Measurements from ENCODE around the gene CYBRD1.
"Not testable (repeated sequence)": the region's sequence is repeated elsewhere in the genome, so short reads cannot be mapped to it uniquely, and the experiment has no call there.

CYBRD1 gene

DNA sequence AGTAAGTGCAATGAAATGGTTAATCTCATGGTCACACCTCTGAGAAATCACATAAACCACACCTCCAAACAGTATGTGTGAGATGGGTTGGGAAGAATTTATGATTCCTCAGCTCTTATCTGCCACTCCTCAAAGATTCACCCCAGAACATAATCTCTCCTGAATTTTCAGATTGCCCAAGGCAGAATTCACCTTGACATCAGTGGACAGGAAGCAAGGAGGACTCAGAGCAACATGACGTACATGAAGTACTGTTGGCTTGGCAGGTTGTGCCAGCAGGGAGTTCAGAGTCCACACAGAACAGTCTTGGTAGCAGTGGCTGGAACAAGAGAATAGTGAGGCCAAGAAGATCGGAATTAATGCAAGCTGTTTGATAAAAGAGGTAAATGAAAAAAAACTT is 31.7 kb upstream of the CYBRD1 start:
- H3K27me3 ChIP-seq (ENCODE audit: control insufficient read depth, insufficient read depth, low read length), result no peaks in the 10 kb centered on the region
- no peak overlapping the region for H3K27ac ChIP-seq (ENCODE audit: low read depth, low read length)
- no peak overlapping the region for H3K9ac ChIP-seq (ENCODE audit: low read length)

DNA sequence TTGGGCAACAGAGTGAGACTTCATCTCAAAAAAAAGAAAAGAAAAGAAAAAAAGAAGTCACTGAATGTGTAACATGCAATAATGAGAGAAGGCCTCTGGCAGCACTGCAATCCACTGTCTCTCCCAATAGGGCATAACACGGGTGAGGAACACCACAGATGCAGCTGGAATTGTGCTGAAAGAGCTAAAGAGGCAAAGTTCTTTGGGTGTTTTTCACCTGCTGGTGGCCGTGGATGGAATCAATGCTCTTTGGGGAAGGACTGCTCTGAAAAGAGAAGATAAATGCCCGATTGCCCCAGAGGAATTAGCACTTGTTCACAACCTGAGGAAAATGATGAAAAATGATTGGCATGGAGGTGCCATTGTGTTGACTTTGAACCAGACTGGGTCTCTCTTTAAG is 31.0 kb upstream of the CYBRD1 start:
- Histone ChIP-seq H3K9ac (ENCODE audit: low read length) (no peak overlapping the region), H3K36me3 (ENCODE audit: control insufficient read depth, insufficient read depth, low read length) (no peaks in the 10 kb centered on the region), H3K4me1 (ENCODE audit: control insufficient read depth, insufficient read depth, low read length) (peaks cover 7% of the 10 kb centered on the region), H3K4me3 (ENCODE audit: low read depth, low read length) (no peak overlapping the region), H3K27ac (ENCODE audit: low read depth, low read length) (no peak overlapping the region), H3K9me3 (ENCODE audit: control insufficient read depth, insufficient read depth, low read depth, low read length) (no peaks in the 10 kb centered on the region), H3K27me3 (ENCODE audit: control insufficient read depth, insufficient read depth, low read length) (no peaks in the 10 kb centered on the region)

More for the DNA sequence above, 31.7 kb upstream of the CYBRD1 start:
- Histone ChIP-seq H3K9me3 (ENCODE audit: control insufficient read depth, insufficient read depth, low read depth, low read length) (no peaks in the 10 kb centered on the region), H3K4me3 (ENCODE audit: low read depth, low read length) (no peak overlapping the region), H3K36me3 (ENCODE audit: control insufficient read depth, insufficient read depth, low read length) (no peaks in the 10 kb centered on the region), H3K4me1 (ENCODE audit: control insufficient read depth, insufficient read depth, low read length) (peaks cover 7% of the 10 kb centered on the region)

DNA sequence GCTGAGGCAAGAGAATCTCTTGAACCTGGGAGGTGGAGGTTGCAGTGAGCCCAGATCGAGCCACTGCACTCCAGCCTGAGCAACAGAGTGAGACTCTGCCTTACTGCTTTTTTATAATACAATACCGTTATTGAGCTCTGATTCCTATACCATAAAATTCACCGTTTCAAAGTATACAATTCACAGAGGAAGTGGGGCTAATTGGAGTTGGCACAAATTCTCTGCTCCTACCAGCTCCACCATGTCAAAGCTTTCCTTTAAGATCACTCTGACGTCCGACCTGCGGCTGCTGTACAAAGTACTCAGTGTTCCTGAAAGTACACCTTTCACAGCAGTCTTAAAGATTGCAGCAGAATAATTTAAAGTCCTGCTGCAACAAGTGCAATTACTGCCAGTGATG is 29.6 kb upstream of the CYBRD1 start:
- H3K9me3 ChIP-seq (ENCODE audit: control insufficient read depth, insufficient read depth, low read depth, low read length), result peaks cover 4% of the 10 kb centered on the region
- no peak overlapping the region for H3K9ac ChIP-seq (ENCODE audit: low read length)
- peaks cover 7% of the 10 kb centered on the region for H3K4me1 ChIP-seq (ENCODE audit: control insufficient read depth, insufficient read depth, low read length)
- H3K36me3 ChIP-seq (ENCODE audit: control insufficient read depth, insufficient read depth, low read length), result no peaks in the 10 kb centered on the region
- H3K27ac ChIP-seq (ENCODE audit: low read depth, low read length), result no peak overlapping the region
- H3K4me3 ChIP-seq (ENCODE audit: low read depth, low read length), result no peak overlapping the region
- H3K27me3 ChIP-seq (ENCODE audit: control insufficient read depth, insufficient read depth, low read length), result no peaks in the 10 kb centered on the region

DNA sequence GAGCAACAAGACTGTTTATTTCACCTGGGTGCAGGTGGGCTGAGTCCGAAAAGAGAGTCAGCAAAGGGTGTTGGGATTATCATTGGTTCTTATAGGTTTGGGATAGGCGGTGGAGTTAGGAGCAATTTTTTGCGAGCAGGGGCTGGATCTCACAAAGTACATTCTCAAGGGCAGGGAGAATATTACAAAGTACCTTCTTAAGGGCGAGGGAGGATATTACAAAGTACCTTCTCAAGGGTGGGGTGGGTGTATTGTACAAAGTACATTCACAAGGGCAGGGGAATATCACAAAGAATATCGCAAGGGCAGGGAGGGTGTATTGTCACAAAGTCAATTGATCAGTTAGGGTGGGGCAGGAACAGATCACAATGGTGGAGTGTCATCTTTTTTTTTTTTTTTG is 24.6 kb upstream of the CYBRD1 start:
- H3K4me3 ChIP-seq (ENCODE audit: low read depth, low read length); H3K36me3 ChIP-seq (ENCODE audit: control insufficient read depth, insufficient read depth, low read length); H3K27me3 ChIP-seq (ENCODE audit: control insufficient read depth, insufficient read depth, low read length); H3K9me3 ChIP-seq (ENCODE audit: control insufficient read depth, insufficient read depth, low read depth, low read length); H3K9ac ChIP-seq (ENCODE audit: low read length); H3K27ac ChIP-seq (ENCODE audit: low read depth, low read length); H3K4me1 ChIP-seq (ENCODE audit: control insufficient read depth, insufficient read depth, low read length): not testable (repeated sequence)

DNA sequence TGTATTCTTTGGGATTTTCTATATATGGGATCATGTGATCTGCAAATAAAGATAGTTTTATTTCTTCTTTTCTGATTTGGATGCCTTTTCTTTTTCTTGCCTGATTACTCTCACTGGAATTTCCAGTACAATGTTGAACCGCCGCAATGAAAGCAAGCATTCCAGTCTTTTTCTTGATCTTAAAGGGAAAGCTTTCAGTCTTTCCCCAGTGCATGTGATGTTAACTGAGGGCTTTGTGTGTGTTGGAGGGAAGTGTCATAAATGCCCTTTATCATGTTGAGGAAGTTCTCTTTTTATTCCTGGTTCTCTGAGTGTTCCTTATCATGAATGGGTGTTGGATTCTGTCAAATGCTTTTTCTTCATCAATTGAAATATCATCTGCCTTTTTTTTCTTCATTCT is 16.9 kb upstream of the CYBRD1 start:
- Histone ChIP-seq H3K27ac (ENCODE audit: low read depth, low read length) (no peak overlapping the region), H3K27me3 (ENCODE audit: control insufficient read depth, insufficient read depth, low read length) (no peaks in the 10 kb centered on the region), H3K36me3 (ENCODE audit: control insufficient read depth, insufficient read depth, low read length) (no peaks in the 10 kb centered on the region), H3K4me3 (ENCODE audit: low read depth, low read length) (no peak overlapping the region), H3K9ac (ENCODE audit: low read length) (no peak overlapping the region), H3K9me3 (ENCODE audit: control insufficient read depth, insufficient read depth, low read depth, low read length) (0 out of 2 replicates have a peak, but pooled peaks cover 5% of the 10 kb centered on the region), H3K4me1 (ENCODE audit: control insufficient read depth, insufficient read depth, low read length) (no peaks in the 10 kb centered on the region)

DNA sequence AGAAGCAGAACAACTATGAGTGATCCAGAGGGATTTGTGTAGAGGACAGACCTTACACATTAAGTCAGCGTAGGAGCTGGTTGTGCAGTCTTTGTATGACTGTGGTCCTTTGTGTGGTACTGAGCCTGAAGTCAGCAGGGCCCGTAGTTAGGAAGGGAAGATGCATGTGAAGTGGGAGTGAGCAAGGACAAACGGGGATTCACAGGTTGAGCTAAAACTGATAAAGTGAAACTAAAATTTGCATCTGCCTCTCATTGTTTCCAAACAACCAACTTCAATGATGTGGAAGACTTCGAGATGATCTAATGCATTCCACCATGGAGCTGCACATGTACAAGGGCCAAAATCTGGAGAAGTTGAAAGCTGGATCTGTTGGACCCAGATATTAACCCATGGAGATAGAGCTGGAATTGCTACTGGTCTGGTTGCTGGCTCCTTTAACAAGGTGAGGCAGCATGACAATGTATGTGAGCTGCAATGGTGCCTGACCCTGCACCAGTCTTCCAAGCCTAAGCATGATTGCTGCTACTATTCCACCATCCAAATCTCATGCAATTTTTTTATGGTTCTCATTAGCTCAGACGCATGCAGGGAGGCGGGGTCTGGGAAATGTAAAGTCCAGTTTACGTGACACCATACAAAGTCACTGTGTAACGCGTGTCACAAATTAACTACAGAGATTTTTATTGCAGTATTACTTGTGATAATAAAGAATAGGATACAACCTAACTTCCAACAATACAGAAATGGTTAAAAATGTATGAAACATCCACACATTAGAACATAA is 12.1 kb upstream of the CYBRD1 start:
- peaks cover 14% of the 10 kb centered on the region for H3K4me1 ChIP-seq (ENCODE audit: control insufficient read depth, insufficient read depth, low read length)
- H3K9me3 ChIP-seq (ENCODE audit: control insufficient read depth, insufficient read depth, low read depth, low read length), result no peaks in the 10 kb centered on the region
- H3K9ac ChIP-seq (ENCODE audit: low read length), result no peak overlapping the region
- no peak overlapping the region for H3K4me3 ChIP-seq (ENCODE audit: low read depth, low read length)
- H3K36me3 ChIP-seq (ENCODE audit: control insufficient read depth, insufficient read depth, low read length), result no peaks in the 10 kb centered on the region
- no peaks in the 10 kb centered on the region for H3K27me3 ChIP-seq (ENCODE audit: control insufficient read depth, insufficient read depth, low read length)
- no peak overlapping the region for H3K27ac ChIP-seq (ENCODE audit: low read depth, low read length)

DNA sequence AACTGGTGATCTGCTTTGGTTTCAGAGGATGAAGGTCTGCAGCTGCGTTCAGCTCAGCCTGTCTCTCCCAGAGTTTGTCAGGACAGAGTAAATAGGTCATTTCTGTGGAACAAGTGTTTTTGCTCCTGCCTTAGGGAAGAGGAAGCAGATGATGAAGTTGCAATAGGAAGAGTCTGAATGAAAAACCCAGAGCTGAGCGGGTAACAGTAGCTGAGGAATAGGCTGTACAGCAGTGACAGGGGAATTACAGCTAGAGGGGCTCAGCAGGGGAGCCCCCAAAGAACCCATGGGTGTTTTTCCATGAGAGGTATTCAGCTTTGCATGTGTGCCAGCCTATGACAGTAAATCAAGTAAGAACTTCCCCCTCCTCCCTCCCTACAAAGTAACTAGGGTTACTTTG is 10.3 kb upstream of the CYBRD1 start:
- Histone ChIP-seq H3K36me3 (ENCODE audit: control insufficient read depth, insufficient read depth, low read length) (no peaks in the 10 kb centered on the region), H3K27me3 (ENCODE audit: control insufficient read depth, insufficient read depth, low read length) (0 out of 2 replicates have a peak, but pooled peaks cover 3% of the 10 kb centered on the region), H3K4me3 (ENCODE audit: low read depth, low read length) (no peak overlapping the region), H3K27ac (ENCODE audit: low read depth, low read length) (no peak overlapping the region), H3K4me1 (ENCODE audit: control insufficient read depth, insufficient read depth, low read length) (peaks cover 21% of the 10 kb centered on the region), H3K9me3 (ENCODE audit: control insufficient read depth, insufficient read depth, low read depth, low read length) (no peaks in the 10 kb centered on the region), H3K9ac (ENCODE audit: low read length) (no peak overlapping the region)

DNA sequence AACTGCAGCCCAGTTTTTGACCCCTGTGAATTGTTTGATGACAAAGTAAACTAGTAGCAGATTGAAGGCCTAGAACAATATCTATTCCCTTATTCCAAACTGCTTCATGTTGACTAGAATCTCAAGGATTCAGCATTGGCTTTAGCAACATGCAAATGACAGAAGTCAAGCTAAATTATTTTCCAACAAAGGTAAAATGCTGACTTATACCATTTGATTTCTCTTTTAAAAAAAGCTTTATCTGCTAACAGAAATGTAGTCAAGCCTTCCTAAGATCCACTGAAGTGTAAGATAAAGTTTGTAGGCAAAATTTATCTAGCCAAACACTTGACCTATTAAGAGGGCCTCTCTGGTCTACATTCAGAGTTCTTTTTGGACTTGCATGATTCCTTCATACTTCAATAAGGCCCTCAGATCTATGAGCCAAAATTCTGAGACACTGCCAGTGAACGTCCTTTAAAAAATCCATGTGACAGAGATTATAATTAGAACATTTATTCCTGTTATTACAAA is 9.5 kb upstream of the CYBRD1 start:
- Histone ChIP-seq H3K36me3 (ENCODE audit: control insufficient read depth, insufficient read depth, low read length) (no peaks in the 10 kb centered on the region), H3K9ac (ENCODE audit: low read length) (no peak overlapping the region), H3K9me3 (ENCODE audit: control insufficient read depth, insufficient read depth, low read depth, low read length) (no peaks in the 10 kb centered on the region), H3K4me1 (ENCODE audit: control insufficient read depth, insufficient read depth, low read length) (peaks cover 21% of the 10 kb centered on the region), H3K27ac (ENCODE audit: low read depth, low read length) (no peak overlapping the region), H3K27me3 (ENCODE audit: control insufficient read depth, insufficient read depth, low read length) (0 out of 2 replicates have a peak, but pooled peaks cover 3% of the 10 kb centered on the region), H3K4me3 (ENCODE audit: low read depth, low read length) (no peak overlapping the region)

DNA sequence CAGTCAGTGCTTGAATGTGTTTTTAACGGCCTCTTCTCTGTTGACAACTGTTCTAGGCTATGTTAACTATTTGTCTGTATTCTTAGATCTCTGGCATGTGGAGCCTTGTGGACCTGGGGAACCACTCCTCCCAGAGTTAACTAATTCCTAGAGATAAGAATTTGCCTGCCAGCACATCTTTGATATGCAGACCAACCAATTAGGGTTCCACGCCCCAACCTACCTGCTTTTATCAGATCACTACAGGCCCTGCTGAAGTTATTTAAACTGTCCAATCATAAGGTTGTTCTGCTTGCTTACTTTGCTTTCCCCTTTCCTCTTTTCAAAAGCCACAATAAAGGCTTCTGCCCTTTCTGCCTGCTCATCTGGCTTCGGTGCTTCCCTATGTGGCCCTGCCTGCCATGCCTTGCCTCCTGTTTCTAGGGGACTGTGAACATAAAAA is 8.5 kb upstream of the CYBRD1 start:
- Histone ChIP-seq H3K27me3 (ENCODE audit: control insufficient read depth, insufficient read depth, low read length) (0 out of 2 replicates have a peak, but pooled peaks cover 3% of the 10 kb centered on the region), H3K27ac (ENCODE audit: low read depth, low read length) (no peak overlapping the region), H3K9me3 (ENCODE audit: control insufficient read depth, insufficient read depth, low read depth, low read length) (no peaks in the 10 kb centered on the region), H3K9ac (ENCODE audit: low read length) (no peak overlapping the region), H3K36me3 (ENCODE audit: control insufficient read depth, insufficient read depth, low read length) (no peaks in the 10 kb centered on the region), H3K4me3 (ENCODE audit: low read depth, low read length) (no peak overlapping the region), H3K4me1 (ENCODE audit: control insufficient read depth, insufficient read depth, low read length) (peaks cover 21% of the 10 kb centered on the region)

DNA sequence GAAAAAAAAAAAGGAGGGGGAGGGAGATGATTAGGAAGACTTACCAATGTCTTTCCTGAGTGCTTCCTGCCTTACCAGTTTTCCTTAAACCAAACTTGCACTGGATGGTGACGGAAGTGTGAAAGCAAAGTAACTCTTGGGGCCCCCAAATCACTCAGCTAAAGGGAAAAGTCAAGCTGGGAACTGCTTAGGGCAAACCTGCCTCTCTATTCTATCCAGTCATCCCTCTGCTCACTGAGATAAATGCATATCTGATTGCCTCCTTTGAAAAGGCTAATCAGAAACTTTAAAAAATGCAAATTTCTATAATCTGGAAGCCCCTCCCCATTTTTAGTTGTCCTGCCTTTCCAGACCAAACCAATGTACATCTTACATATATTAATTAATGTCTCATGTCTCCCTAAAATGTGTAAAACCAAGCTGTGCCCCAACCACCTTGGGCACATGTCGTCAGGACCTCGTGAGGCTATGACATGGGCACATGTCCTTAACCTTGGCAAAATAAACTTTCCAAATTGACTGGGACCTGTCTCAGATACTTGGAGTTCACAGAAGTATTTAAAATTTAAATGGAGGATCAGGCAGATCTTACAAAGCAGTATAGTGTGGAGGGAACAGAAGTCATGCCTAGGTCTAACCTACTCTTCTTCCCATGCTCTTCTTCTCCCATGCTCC is 7.2 kb upstream of the CYBRD1 start:
- Histone ChIP-seq H3K27me3 (ENCODE audit: control insufficient read depth, insufficient read depth, low read length) (0 out of 2 replicates have a peak, but pooled peaks cover 3% of the 10 kb centered on the region), H3K9me3 (ENCODE audit: control insufficient read depth, insufficient read depth, low read depth, low read length) (no peaks in the 10 kb centered on the region), H3K9ac (ENCODE audit: low read length) (no peak overlapping the region), H3K27ac (ENCODE audit: low read depth, low read length) (no peak overlapping the region), H3K36me3 (ENCODE audit: control insufficient read depth, insufficient read depth, low read length) (no peaks in the 10 kb centered on the region), H3K4me1 (ENCODE audit: control insufficient read depth, insufficient read depth, low read length) (peaks cover 21% of the 10 kb centered on the region), H3K4me3 (ENCODE audit: low read depth, low read length) (no peak overlapping the region)

DNA sequence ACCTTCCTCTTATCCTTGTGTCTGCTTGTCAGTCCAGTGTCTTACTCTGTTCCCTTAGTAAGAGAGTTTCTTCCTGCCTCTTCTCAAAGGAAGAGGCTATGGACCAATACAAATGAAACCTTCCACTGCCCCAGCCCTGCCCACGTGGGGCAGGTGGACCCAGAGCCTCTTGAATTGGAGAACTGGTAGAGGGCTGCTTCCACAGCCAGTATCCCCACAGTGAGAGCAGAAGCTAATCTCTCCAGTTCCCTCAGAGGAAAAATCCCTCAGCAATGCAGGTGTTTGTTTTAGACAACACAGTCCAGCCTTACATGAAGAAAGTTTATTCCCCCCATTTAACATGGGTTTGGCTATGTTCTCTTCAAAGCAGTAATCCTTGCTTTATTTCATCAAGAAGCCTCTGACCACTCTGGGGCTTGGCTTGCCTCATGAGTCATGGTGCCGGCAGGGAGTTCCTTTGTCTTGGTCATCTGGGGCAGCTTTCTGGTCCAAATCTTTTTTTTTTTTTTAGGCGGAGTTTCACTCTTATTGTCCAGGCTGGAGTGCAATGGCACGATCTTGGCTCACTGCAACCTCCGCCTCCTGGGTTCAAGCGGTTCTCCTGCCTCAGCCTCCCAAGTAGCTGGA is 6.5 kb upstream of the CYBRD1 start:
- Histone ChIP-seq H3K36me3 (ENCODE audit: control insufficient read depth, insufficient read depth, low read length) (no peaks in the 10 kb centered on the region), H3K27ac (ENCODE audit: low read depth, low read length) (no peak overlapping the region), H3K27me3 (ENCODE audit: control insufficient read depth, insufficient read depth, low read length) (0 out of 2 replicates have a peak, but pooled peaks cover 3% of the 10 kb centered on the region), H3K9me3 (ENCODE audit: control insufficient read depth, insufficient read depth, low read depth, low read length) (no peaks in the 10 kb centered on the region), H3K9ac (ENCODE audit: low read length) (no peak overlapping the region), H3K4me3 (ENCODE audit: low read depth, low read length) (no peak overlapping the region), H3K4me1 (ENCODE audit: control insufficient read depth, insufficient read depth, low read length) (peaks cover 21% of the 10 kb centered on the region)

All from HUES6 (cell line).